Osteocyte (in vitro differentiated cells): ENCODE results near the gene KCNK7. TPM values are rescaled to one million over a fixed set of nuclear protein-coding genes. Genes with fewer than 3 reads are reported as not detected.

Experiments used
- DNase-seq: peaks from one replicate; pipeline ENCODE4 v3.0.0; 2021; ENCODE audit warnings: mixed read lengths; ENCODE audit not compliant: unreplicated experiment; ENCODE audit errors: extremely low spot score
- H3K27ac Mint-ChIP-seq: one replicate; pipeline ENCODE4 v1.8.0; 2021; ENCODE audit warnings: mild to moderate bottlenecking, mixed read lengths; ENCODE audit not compliant: unreplicated experiment
- H3K27me3 Mint-ChIP-seq: one replicate; pipeline ENCODE4 v1.8.0; 2021; ENCODE audit warnings: mixed read lengths; ENCODE audit not compliant: unreplicated experiment
- H3K36me3 Mint-ChIP-seq: one replicate; pipeline ENCODE4 v1.8.0; 2021; ENCODE audit warnings: mixed read lengths; ENCODE audit not compliant: unreplicated experiment
- H3K4me1 Mint-ChIP-seq: one replicate; pipeline ENCODE4 v1.8.0; 2021; ENCODE audit warnings: mixed read lengths; ENCODE audit not compliant: unreplicated experiment
- H3K4me3 Mint-ChIP-seq: one replicate; pipeline ENCODE4 v1.8.0; 2021; ENCODE audit warnings: mild to moderate bottlenecking, moderate library complexity, mixed read lengths; ENCODE audit not compliant: unreplicated experiment
- H3K9me3 Mint-ChIP-seq: one replicate; pipeline ENCODE4 v1.8.0; 2021; ENCODE audit warnings: mixed read lengths; ENCODE audit not compliant: unreplicated experiment
- CTCF ChIP-seq: fragments of 200-600 bp; sonication (generic); IDR thresholded peaks from 2 replicates; pipeline ENCODE4 v1.5.0; 2021; ENCODE audit warnings: antibody characterized with exemption, mild to moderate bottlenecking, moderate library complexity
- total RNA-seq: library from RNA; stranded (reverse); gene quantifications from 2 replicates; pipeline ENCODE4 v1.2.1, GENCODE V29; 2021

Gene KCNK7
- total RNA-seq, 1 donor from 2014 or later = not detected

GRCh38 chr11:65612691-65613090, 17.1 kb upstream of the KCNK7 start:
- Mint-ChIP-seq H3K4me1 (peaks cover 44% of the 10 kb centered on the region), H3K9me3 (no peaks in the 10 kb centered on the region), H3K36me3 (peaks cover 15% of the 10 kb centered on the region), H3K4me3 (peak overlapping the region; percentile 89), H3K27me3 (no peaks in the 10 kb centered on the region), H3K27ac (peak overlapping the region; percentile 57)
- no peak for DNase-seq
- TF ChIP-seq CTCF = no peak

GRCh38 chr11:65611758-65612603, 16.4 kb upstream of the KCNK7 start:
- H3K4me1 Mint-ChIP-seq = peaks cover 44% of the 10 kb centered on the region
- no peaks in the 10 kb centered on the region for H3K9me3 Mint-ChIP-seq
- peak overlapping the region; percentile 89 for H3K4me3 Mint-ChIP-seq
- H3K27me3 Mint-ChIP-seq = no peaks in the 10 kb centered on the region
- no peak for TF ChIP-seq CTCF
- DNase-seq = no peak
- H3K36me3 Mint-ChIP-seq = peaks cover 12% of the 10 kb centered on the region
- H3K27ac Mint-ChIP-seq = peak overlapping the region; percentile 57

- Mint-ChIP-seq H3K27me3 (no peaks in the 10 kb centered on the region), H3K9me3 (no peaks in the 10 kb centered on the region), H3K36me3 (peaks cover 13% of the 10 kb centered on the region), H3K4me3 (peak overlapping the region; percentile 89), H3K4me1 (peaks cover 36% of the 10 kb centered on the region), H3K27ac (peak overlapping the region; percentile 57)
- no peak for DNase-seq
- no peak for TF ChIP-seq CTCF
Observed at GRCh38 chr11:65611028-65611757, 15.6 kb upstream of the KCNK7 start.

GRCh38 chr11:65610404-65610803, 14.8 kb upstream of the KCNK7 start:
- Mint-ChIP-seq H3K27ac (peak overlapping the region; percentile 14), H3K36me3 (peaks cover 16% of the 10 kb centered on the region), H3K27me3 (no peaks in the 10 kb centered on the region), H3K4me3 (no peak overlapping the region), H3K4me1 (peaks cover 36% of the 10 kb centered on the region), H3K9me3 (no peaks in the 10 kb centered on the region)
- no peak for DNase-seq
- no peak for TF ChIP-seq CTCF

- no peaks in the 10 kb centered on the region for H3K9me3 Mint-ChIP-seq
- DNase-seq = no peak
- H3K27me3 Mint-ChIP-seq = no peaks in the 10 kb centered on the region
- peaks cover 16% of the 10 kb centered on the region for H3K36me3 Mint-ChIP-seq
- peaks cover 36% of the 10 kb centered on the region for H3K4me1 Mint-ChIP-seq
- peak overlapping the region; percentile 51 for H3K27ac Mint-ChIP-seq
- no peak overlapping the region for H3K4me3 Mint-ChIP-seq
- TF ChIP-seq CTCF = no peak
Observed at GRCh38 chr11:65609665-65610064, 14.1 kb upstream of the KCNK7 start.
